Measurements from ENCODE around the gene NUAK2.

NUAK2 gene

GRCh38 chr1:205319081-205320018, 2.2 kb downstream of the NUAK2 start:
- DNase-seq (ENCODE audit: low read depth), result peak; percentile 71
- H3K4me3 ChIP-seq (ENCODE audit: low read length), result peak overlapping the region; percentile 71
- no peak for TF ChIP-seq CTCF (conservative IDR thresholded peaks at IDR 0.05; ENCODE audit: low read depth, low read length)

DNA sequence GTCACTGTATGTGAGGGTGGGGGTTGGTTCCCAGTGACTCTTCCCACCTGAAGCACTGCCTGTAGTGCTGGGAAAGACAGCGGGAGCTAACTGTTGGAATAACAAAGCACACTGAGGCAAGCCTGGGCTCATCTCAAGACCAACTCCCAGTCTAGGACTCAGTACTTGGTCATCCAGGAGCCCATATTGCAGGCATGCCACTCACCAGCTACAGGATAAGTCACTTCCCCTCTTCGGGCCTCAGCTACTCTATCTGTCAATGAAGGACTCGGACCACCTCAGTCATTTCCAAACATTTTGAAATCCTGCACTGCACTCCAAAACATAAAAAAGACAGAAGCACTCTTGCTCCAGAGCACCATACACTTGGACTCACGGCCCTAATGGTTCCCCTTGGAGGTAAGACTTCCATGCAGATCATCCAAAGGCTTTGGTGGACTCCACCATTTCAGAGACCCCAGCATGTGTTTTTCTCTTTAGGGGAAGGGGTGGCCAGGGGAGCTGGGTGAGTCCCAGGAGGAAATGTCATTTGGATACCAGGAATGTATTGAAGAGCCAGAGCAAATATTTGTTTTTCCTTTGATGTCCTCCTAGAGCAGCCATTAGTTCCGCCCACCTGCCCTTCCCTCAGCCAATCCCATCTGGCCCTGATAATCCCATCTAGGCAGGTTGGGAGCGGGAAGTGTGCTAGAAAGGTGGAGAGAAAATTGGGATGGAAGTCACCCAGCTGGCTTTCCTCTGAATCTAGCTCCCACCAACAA, 3.1 kb downstream of the NUAK2 start:
- TF ChIP-seq CTCF (conservative IDR thresholded peaks at IDR 0.05; ENCODE audit: low read depth, low read length), result no peak
- no peak for DNase-seq (ENCODE audit: low read depth)
- H3K4me3 ChIP-seq (ENCODE audit: low read length), result peak overlapping the region; percentile 71

DNA sequence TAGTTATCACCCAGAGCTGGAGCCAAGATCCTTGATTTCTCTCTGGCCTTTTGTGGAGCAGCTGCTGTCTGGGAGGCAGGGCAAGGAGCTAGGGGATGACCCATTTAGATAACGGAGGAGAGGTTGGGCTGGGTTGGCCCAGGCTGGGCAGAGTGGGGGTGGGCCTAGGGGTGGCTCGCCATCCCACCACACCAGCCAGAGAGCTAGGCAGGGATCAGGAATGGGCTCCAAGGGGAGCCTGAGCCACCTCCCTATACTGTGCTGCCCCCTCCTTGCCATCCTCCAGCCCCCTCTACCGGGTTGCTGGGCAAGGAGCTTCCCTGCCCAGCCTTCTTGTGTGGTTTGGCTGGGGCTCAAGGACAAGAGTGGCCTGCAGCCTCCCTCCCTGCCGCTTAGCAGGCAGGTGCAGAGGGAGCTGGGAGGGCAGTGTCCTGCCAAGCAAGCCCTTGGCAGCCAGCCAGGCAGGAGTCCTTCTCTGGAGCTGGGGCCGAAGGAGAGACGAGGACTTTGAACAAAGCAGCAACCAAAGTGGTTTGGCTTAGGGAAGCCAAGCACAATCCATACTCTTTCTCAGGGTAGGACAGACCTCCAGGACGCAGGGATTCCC, 4.1 kb downstream of the NUAK2 start:
- peak; percentile 36 for TF ChIP-seq CTCF (conservative IDR thresholded peaks at IDR 0.05; ENCODE audit: low read depth, low read length)
- peak overlapping the region; percentile 71 for H3K4me3 ChIP-seq (ENCODE audit: low read length)
- DNase-seq (ENCODE audit: low read depth), result no peak

GRCh38 chr1:205316161-205316566, 5.4 kb downstream of the NUAK2 start:
- H3K4me3 ChIP-seq (ENCODE audit: low read length), result no peak overlapping the region
- no peak for TF ChIP-seq CTCF (conservative IDR thresholded peaks at IDR 0.05; ENCODE audit: low read depth, low read length)
- DNase-seq (ENCODE audit: low read depth), result no peak

- H3K4me3 ChIP-seq (ENCODE audit: low read length), result no peak overlapping the region
- TF ChIP-seq CTCF (conservative IDR thresholded peaks at IDR 0.05; ENCODE audit: low read depth, low read length), result no peak
- DNase-seq (ENCODE audit: low read depth), result no peak
These were observed 6.4 kb downstream of the NUAK2 start for GRCh38 chr1:205315008-205315618.

DNA sequence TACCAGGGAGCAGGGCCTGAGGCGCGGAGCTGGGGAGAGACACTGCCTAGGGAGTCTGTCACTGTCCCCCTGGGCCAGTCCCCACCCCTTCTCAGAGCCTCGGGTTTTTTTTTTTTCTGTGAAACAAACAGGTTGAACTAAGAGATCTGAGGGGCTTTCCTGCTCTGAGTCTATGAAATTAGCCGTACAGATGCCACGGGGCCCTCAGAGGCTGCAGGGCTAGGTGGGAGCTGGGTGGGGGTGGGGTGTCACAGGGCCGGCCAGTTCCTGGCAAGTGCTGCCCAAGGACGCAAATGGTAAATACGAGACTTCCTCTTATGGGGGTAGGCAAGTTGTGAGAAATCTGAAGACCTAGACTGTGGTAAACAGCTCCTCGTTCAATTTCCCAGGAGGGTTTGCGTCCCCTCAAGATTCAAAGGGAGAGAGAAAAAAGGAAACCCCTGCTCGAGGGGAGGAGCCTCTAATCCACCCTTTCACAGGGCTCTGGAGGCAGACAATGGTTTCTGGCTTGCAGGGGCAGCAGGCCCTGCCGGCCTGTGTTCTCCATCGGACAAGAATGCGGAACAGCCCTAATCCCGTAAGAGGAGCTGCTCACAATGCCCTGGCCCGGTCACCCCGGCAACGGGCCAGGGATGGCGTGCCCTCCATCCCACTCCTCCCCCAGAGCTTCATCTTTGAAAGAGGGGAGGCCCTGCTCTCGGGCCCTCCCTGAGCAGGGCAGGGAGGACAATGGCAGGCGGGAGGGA, 7.8 kb downstream of the NUAK2 start:
- peak overlapping the region; percentile 10 for H3K4me3 ChIP-seq (ENCODE audit: low read length)
- DNase-seq (ENCODE audit: low read depth), result peak; percentile 86

More for the DNA sequence above, 7.8 kb downstream of the NUAK2 start:
- no peak for TF ChIP-seq CTCF (conservative IDR thresholded peaks at IDR 0.05; ENCODE audit: low read depth, low read length)
